ENCODE results near the gene SSX2IP. TPM values are rescaled to one million over a fixed set of nuclear protein-coding genes. Genes with fewer than 3 reads are reported as not detected.
A peak's percentile ranks its signal among the peaks of the same experiment; 100 is the strongest.
"Not testable (repeated sequence)": the region's sequence is repeated elsewhere in the genome, so short reads cannot be mapped to it uniquely, and the experiment has no call there.

Gene SSX2IP
- total and polyA plus RNA-seq, 2 experiments from 2014 or later: 26.5 to 38.0 TPM

- DNase-seq (ENCODE audit: low spot score): no peak
- Histone ChIP-seq H4K20me1 (ENCODE audit: insufficient read depth, poor library complexity, severe bottlenecking) (no peaks in the 10 kb centered on the region), H3K9me3 (ENCODE audit: low read depth) (no peaks in the 10 kb centered on the region), H2AFZ (no peak overlapping the region), H3K27ac (peak overlapping the region; percentile 57), H3K27me3 (no peaks in the 10 kb centered on the region), H3K79me2 (no peaks in the 10 kb centered on the region), H3K9me2 (replicated peaks; ENCODE audit: insufficient read depth) (no peaks in the 10 kb centered on the region), H3K36me3 (replicated peaks; ENCODE audit: insufficient read depth, low read depth) (no peaks in the 10 kb centered on the region), H3K4me3 (no peak overlapping the region), H3K4me1 (ENCODE audit: insufficient read depth) (no peaks in the 10 kb centered on the region), H3K4me2 (no peak overlapping the region)
- WGBS (ENCODE audit: low lambda C conversion rate, missing lambda C conversion rate): 69% methylated on average over 5 of the region's 5 CpGs
- no peak for TF ChIP-seq EZH2 (IDR thresholded peaks at IDR 0.05; ENCODE audit: borderline replicate concordance)
- TF ChIP-seq EZH2phosphoT487 (IDR thresholded peaks at IDR 0.05; ENCODE audit: low read depth, severe bottlenecking, unreplicated experiment): no peak
- TF ChIP-seq CTCF (IDR thresholded peaks at IDR 0.05; ENCODE audit: poor library complexity): no peak
Measured at GRCh38 chr1:84598846-84599741, 91.2 kb downstream of the SSX2IP start.

GRCh38 chr1:84598418-84598817 is 91.8 kb downstream of the SSX2IP start:
- Histone ChIP-seq H3K27me3 (no peaks in the 10 kb centered on the region), H3K27ac (peak overlapping the region; percentile 57), H2AFZ (no peak overlapping the region), H3K9me2 (replicated peaks; ENCODE audit: insufficient read depth) (no peaks in the 10 kb centered on the region), H3K4me1 (ENCODE audit: insufficient read depth) (no peaks in the 10 kb centered on the region), H3K36me3 (replicated peaks; ENCODE audit: insufficient read depth, low read depth) (no peaks in the 10 kb centered on the region), H3K4me3 (no peak overlapping the region), H3K4me2 (no peak overlapping the region), H3K9me3 (ENCODE audit: low read depth) (no peaks in the 10 kb centered on the region), H4K20me1 (ENCODE audit: insufficient read depth, poor library complexity, severe bottlenecking) (no peaks in the 10 kb centered on the region), H3K79me2 (no peaks in the 10 kb centered on the region)
- DNase-seq (ENCODE audit: low spot score): no peak
- TF ChIP-seq EZH2phosphoT487 (IDR thresholded peaks at IDR 0.05; ENCODE audit: low read depth, severe bottlenecking, unreplicated experiment) (no peak), EZH2 (IDR thresholded peaks at IDR 0.05; ENCODE audit: borderline replicate concordance) (no peak), CTCF (IDR thresholded peaks at IDR 0.05; ENCODE audit: poor library complexity) (no peak)
- 66% methylated on average over 3 of the region's 3 CpGs for WGBS (ENCODE audit: low lambda C conversion rate, missing lambda C conversion rate)

- no peaks in the 10 kb centered on the region for H3K36me3 ChIP-seq (replicated peaks; ENCODE audit: insufficient read depth, low read depth)
- no peak overlapping the region for H3K4me3 ChIP-seq
- H2AFZ ChIP-seq: no peak overlapping the region
- 100% methylated on average over 1 of the region's 1 CpG for WGBS (ENCODE audit: low lambda C conversion rate, missing lambda C conversion rate)
- TF ChIP-seq CTCF (IDR thresholded peaks at IDR 0.05; ENCODE audit: poor library complexity) (no peak), EZH2phosphoT487 (IDR thresholded peaks at IDR 0.05; ENCODE audit: low read depth, severe bottlenecking, unreplicated experiment) (no peak), EZH2 (IDR thresholded peaks at IDR 0.05; ENCODE audit: borderline replicate concordance) (no peak)
- no peaks in the 10 kb centered on the region for H4K20me1 ChIP-seq (ENCODE audit: insufficient read depth, poor library complexity, severe bottlenecking)
- no peaks in the 10 kb centered on the region for H3K4me1 ChIP-seq (ENCODE audit: insufficient read depth)
- DNase-seq (ENCODE audit: low spot score): no peak
- H3K27me3 ChIP-seq: no peaks in the 10 kb centered on the region
- no peak overlapping the region for H3K4me2 ChIP-seq
- H3K27ac ChIP-seq: no peak overlapping the region
- H3K9me2 ChIP-seq (replicated peaks; ENCODE audit: insufficient read depth): no peaks in the 10 kb centered on the region
- H3K79me2 ChIP-seq: no peaks in the 10 kb centered on the region
- H3K9me3 ChIP-seq (ENCODE audit: low read depth): no peaks in the 10 kb centered on the region
Measured at GRCh38 chr1:84597011-84597410, 93.2 kb downstream of the SSX2IP start.

- not testable (repeated sequence) for H3K79me2 ChIP-seq; DNase-seq (ENCODE audit: low spot score); H3K9me2 ChIP-seq (replicated peaks; ENCODE audit: insufficient read depth); H3K4me2 ChIP-seq; H3K27me3 ChIP-seq; H3K4me3 ChIP-seq; H3K27ac ChIP-seq; H3K4me1 ChIP-seq (ENCODE audit: insufficient read depth); H3K9me3 ChIP-seq (ENCODE audit: low read depth); H3K36me3 ChIP-seq (replicated peaks; ENCODE audit: insufficient read depth, low read depth); H4K20me1 ChIP-seq (ENCODE audit: insufficient read depth, poor library complexity, severe bottlenecking); H2AFZ ChIP-seq
- WGBS (ENCODE audit: low lambda C conversion rate, missing lambda C conversion rate): 86% methylated on average over 2 of the region's 2 CpGs
Measured at GRCh38 chr1:84594959-84595358, 95.3 kb downstream of the SSX2IP start.

Measured in hepatocyte (in vitro differentiated cells).